ENCODE results near the gene RBM25.

GRCh38 chr14:73058922-73059673, 764 bp downstream of the RBM25 start:
- TF ChIP-seq POLR2A (IDR thresholded peaks at IDR 0.05) (no peak), POLR2AphosphoS5 (IDR thresholded peaks at IDR 0.05) (no peak), CTCF (IDR thresholded peaks at IDR 0.05) (no peak), EP300 (IDR thresholded peaks at IDR 0.05; ENCODE audit: low read depth) (no peak)
